Right lobe of liver (tissue), 6 donors: ENCODE data around the gene LIN7C. TPM values are rescaled to one million over a fixed set of nuclear protein-coding genes. Genes with fewer than 3 reads are reported as not detected.

Experiments
- ATAC-seq, 4 donors: fragments of 200-7000 bp; cut with Tn5 transposase; one replicate each; pipeline ENCODE4 v1.9.1; 2020; ENCODE audit warnings: mild to moderate bottlenecking in 4 of 4, moderate library complexity in 4 of 4
- DNase-seq, 3 donors: peaks; one replicate each; pipeline ENCODE4 v3.0.0-alpha.2; 2020
- H3K27ac ChIP-seq, 3 donors: fragments of 200-600 bp; one replicate each; pipeline ENCODE4 v1.8.0; 2022
- H3K27me3 ChIP-seq, 2 donors: fragments of 200-600 bp; one replicate each; pipeline ENCODE4 v1.8.0; 2022
- H3K36me3 ChIP-seq, 4 donors: fragments of 200-600 bp; sonication (generic) in 1 of 4; one replicate each; pipeline versions ENCODE4 v1.5.1 to v1.8.0; 2017 to 2022; ENCODE audit warnings: control low read depth in 1 of 4
- H3K4me1 ChIP-seq, 4 donors: fragments of 200-600 bp; sonication (generic) in 1 of 4; one replicate each; pipeline versions ENCODE4 v1.5.1 to v1.8.0; 2017 to 2022; ENCODE audit warnings: control low read depth in 1 of 4
- H3K4me3 ChIP-seq, 3 donors: fragments of 200-600 bp; one replicate each; pipeline ENCODE4 v1.8.0; 2022
- H3K9me3 ChIP-seq, 4 donors: fragments of 200-600 bp; sonication (generic) in 1 of 4; one replicate each; pipeline versions ENCODE4 v1.5.1 to v1.8.0; 2017 to 2022; ENCODE audit warnings: control low read depth in 1 of 4
- CTCF ChIP-seq, 4 donors: fragments of 200-600 bp in 3 of 4; fragments of 450-650 bp in 1 of 4; IDR thresholded peaks; one replicate each; pipeline versions ENCODE4 v1.5.1 to v1.8.0; 2016 to 2022; ENCODE audit warnings: antibody characterized with exemption in 4 of 4, mild to moderate bottlenecking in 2 of 4
- POLR2A ChIP-seq: fragments of 450-650 bp; IDR thresholded peaks from one replicate; pipeline ENCODE4 v1.6.1; 2017; ENCODE audit warnings: antibody characterized with exemption, mild to moderate bottlenecking
- WGBS: methylation state at CpG from one replicate; pipeline ENCODE4 v1.1.6; 2018; ENCODE audit warnings: low coverage, low lambda C conversion rate; ENCODE audit not compliant: insufficient coverage; ENCODE audit errors: missing lambda C conversion rate; 5-methylcytosine and 5-hydroxymethylcytosine counted together
- intact Hi-C, 2 donors: fragments of 100-400 bp; cut with DNase I; formaldehyde crosslinking; loops; one replicate each; pipeline versions ENCODE4 v1.11.2 to v1.14.1; 2022
- total RNA-seq, 6 experiments: library from RNA; depleted of rRNA in 2 of 6; stranded (reverse); fragments of >200 nt in 2 of 6; fragmentation: NEBNext Ultra II Directional in 3 of 6; extraction: Animal tissue kit (Norgen Biotek cat#: 25700) in 3 of 6; gene quantifications; one replicate each; pipeline versions ENCODE4 v1.1.0 to v1.2.4, GENCODE V29; 2016 to 2023
- donor health status: DM: no; HTN: yes; CAD: no.
- donor health status: DM: no; HTN: no; CAD: no.
- donor health status: DM: no; HTN: no; CAD: no.
- donor health status: DM: no; HTN: yes; CAD: no.
- donor health status: DM: no; HTN: yes; CAD: no.

LIN7C gene
- total RNA-seq, 6 experiments from 2014 or later: 22.6 to 33.2 (median 27.1) TPM

GRCh38 chr11:27535103-27535502 is 28.5 kb upstream of the LIN7C start:
- no peak for TF ChIP-seq CTCF (IDR thresholded peaks at IDR 0.05)
- Histone ChIP-seq H3K27ac (no peak overlapping the region), H3K36me3 (no peaks in the 10 kb centered on the region), H3K27me3 (no peaks in the 10 kb centered on the region), H3K4me3 (no peak overlapping the region), H3K4me1 (no peaks in the 10 kb centered on the region), H3K9me3 (no peaks in the 10 kb centered on the region)
- DNase-seq (no peak), ATAC-seq (no peak)
- 97% methylated on average over 2 of the region's 2 CpGs for WGBS
- intact Hi-C loops: no loop called here

- DNase-seq: no peak
- H3K36me3 ChIP-seq: no peaks in the 10 kb centered on the region
- 76% methylated on average over 4 of the region's 4 CpGs for WGBS
- H3K27ac ChIP-seq: no peak overlapping the region
- no peaks in the 10 kb centered on the region for H3K27me3 ChIP-seq
- TF ChIP-seq CTCF (IDR thresholded peaks at IDR 0.05): no peak
- TF ChIP-seq POLR2A: no peak
- H3K4me1 ChIP-seq: peaks cover 0 to 12% (median 5%) of the 10 kb centered on the region in 4 donors
- ATAC-seq: no peak
- intact Hi-C loops: no loop called here
- no peak overlapping the region for H3K4me3 ChIP-seq
- no peaks in the 10 kb centered on the region for H3K9me3 ChIP-seq
Observed at GRCh38 chr11:27532652-27533325, 26.2 kb upstream of the LIN7C start.

GRCh38 chr11:27528712-27529111 is 22.1 kb upstream of the LIN7C start:
- H3K4me1 ChIP-seq: peaks cover 0 to 12% (median 5%) of the 10 kb centered on the region in 4 donors
- no peaks in the 10 kb centered on the region for H3K36me3 ChIP-seq
- DNase-seq: no peak
- TF ChIP-seq CTCF (IDR thresholded peaks at IDR 0.05): peak; percentile 13 to 45 (median 30)
- TF ChIP-seq POLR2A: no peak
- no peak overlapping the region for H3K27ac ChIP-seq
- H3K4me3 ChIP-seq: no peak overlapping the region
- H3K9me3 ChIP-seq: no peaks in the 10 kb centered on the region
- intact Hi-C loops: no loop called here
- peak; percentile 33 to 73 (median 48) for ATAC-seq
- H3K27me3 ChIP-seq: no peaks in the 10 kb centered on the region

- H3K27ac ChIP-seq: no peak overlapping the region
- no peaks in the 10 kb centered on the region for H3K36me3 ChIP-seq
- no peak for TF ChIP-seq POLR2A
- peaks cover 0 to 12% (median 5%) of the 10 kb centered on the region in 4 donors for H3K4me1 ChIP-seq
- 95% methylated on average over 2 of the region's 2 CpGs for WGBS
- intact Hi-C loops: no loop called here
- DNase-seq: no peak
- H3K4me3 ChIP-seq: no peak overlapping the region
- no peaks in the 10 kb centered on the region for H3K27me3 ChIP-seq
- H3K9me3 ChIP-seq: no peaks in the 10 kb centered on the region
- ATAC-seq: no peak
Observed at GRCh38 chr11:27526535-27526934, 20.0 kb upstream of the LIN7C start.

- no peaks in the 10 kb centered on the region for H3K27me3 ChIP-seq
- no peak overlapping the region for H3K4me3 ChIP-seq
- H3K9me3 ChIP-seq: no peaks in the 10 kb centered on the region
- TF ChIP-seq POLR2A (no peak), CTCF (IDR thresholded peaks at IDR 0.05) (no peak)
- H3K4me1 ChIP-seq: peaks cover 0 to 12% (median 5%) of the 10 kb centered on the region in 4 donors
- H3K36me3 ChIP-seq: no peaks in the 10 kb centered on the region
- intact Hi-C loops: no loop called here
- ATAC-seq (no peak), DNase-seq (no peak)
- WGBS: 78% methylated on average over 3 of the region's 4 CpGs
- H3K27ac ChIP-seq: no peak overlapping the region
Observed at GRCh38 chr11:27525824-27526516, 19.4 kb upstream of the LIN7C start.
